Neural progenitor cell (in vitro differentiated cells): ENCODE measurements around the gene RBM25. TPM values are rescaled to one million over a fixed set of nuclear protein-coding genes. Genes with fewer than 3 reads are reported as not detected.
"Not testable (repeated sequence)": the region's sequence is repeated elsewhere in the genome, so short reads cannot be mapped to it uniquely, and the experiment has no call there.

Experiments
- DNase-seq: peaks from one replicate; pipeline ENCODE4 v3.0.0-alpha.2; 2016; ENCODE audit warnings: low spot score
- H2AFZ ChIP-seq: fragments of 200-600 bp; sonication (generic); replicated peaks from 2 replicates; pipeline ENCODE4 v1.6.1; 2016; ENCODE audit warnings: antibody characterized with exemption
- H3F3A ChIP-seq: fragments of 200-600 bp; sonication (generic); 2 replicates; pipeline ENCODE4 v1.6.1; 2016; ENCODE audit warnings: antibody characterized with exemption, low read depth
- H3K27ac ChIP-seq: fragments of 200-600 bp; sonication (generic); 2 replicates; pipeline ENCODE4 v1.5.1; 2016; ENCODE audit warnings: mild to moderate bottlenecking
- H3K27me3 ChIP-seq: fragments of 200-600 bp; sonication (generic); 2 replicates; pipeline ENCODE4 v1.6.1; 2016; ENCODE audit warnings: mild to moderate bottlenecking, moderate library complexity
- H3K36me3 ChIP-seq: fragments of 200-600 bp; sonication (generic); 2 replicates; pipeline ENCODE4 v1.5.1; 2016
- H3K4me1 ChIP-seq: fragments of 200-600 bp; sonication (generic); 2 replicates; pipeline ENCODE4 v1.6.1; 2016; ENCODE audit warnings: mixed run types
- H3K4me2 ChIP-seq: fragments of 200-600 bp; sonication (generic); 2 replicates; pipeline ENCODE4 v1.6.1; 2016
- H3K4me3 ChIP-seq: fragments of 200-600 bp; sonication (generic); 2 replicates; pipeline ENCODE4 v1.5.1; 2016
- H3K79me2 ChIP-seq: fragments of 200-600 bp; sonication (generic); 2 replicates; pipeline ENCODE4 v1.6.1; 2016; ENCODE audit warnings: low read depth
- H3K9ac ChIP-seq: fragments of 200-600 bp; sonication (generic); 2 replicates; pipeline ENCODE4 v1.6.1; 2016
- H3K9me3 ChIP-seq: fragments of 200-600 bp; sonication (generic); 2 replicates; pipeline ENCODE4 v1.5.1; 2016; ENCODE audit warnings: low read depth
- H4K20me1 ChIP-seq: fragments of 200-600 bp; sonication (generic); 2 replicates; pipeline ENCODE4 v1.6.1; 2016; ENCODE audit warnings: low read depth
- H3K27ac Mint-ChIP-seq: 3 replicates; pipeline ENCODE4 v1.8.0; 2021; ENCODE audit warnings: mixed read lengths
- H3K27me3 Mint-ChIP-seq: 2 replicates; pipeline ENCODE4 v1.8.0; 2022; ENCODE audit warnings: low read depth, mild to moderate bottlenecking, inconsistent platforms, moderate library complexity, mixed read lengths; ENCODE audit not compliant: insufficient read depth
- H3K36me3 Mint-ChIP-seq: 3 replicates; pipeline ENCODE4 v1.8.0; 2021; ENCODE audit warnings: mixed read lengths
- H3K4me1 Mint-ChIP-seq: 3 replicates; pipeline ENCODE4 v1.8.0; 2021; ENCODE audit warnings: mixed read lengths
- H3K4me3 Mint-ChIP-seq: 3 replicates; pipeline ENCODE4 v1.8.0; 2021; ENCODE audit warnings: mild to moderate bottlenecking, moderate library complexity, mixed read lengths
- H3K9me3 Mint-ChIP-seq: 3 replicates; pipeline ENCODE4 v1.8.0; 2020; ENCODE audit warnings: mixed read lengths
- CTCF ChIP-seq: fragments of 200-600 bp; sonication (generic); IDR thresholded peaks from 2 replicates; pipeline ENCODE4 v1.5.1; 2017; ENCODE audit warnings: antibody characterized with exemption, mild to moderate bottlenecking
- EZH2 ChIP-seq: fragments of 200-600 bp; sonication (generic); IDR thresholded peaks from 2 replicates; pipeline ENCODE4 v1.6.1; 2017; ENCODE audit warnings: antibody characterized with exemption, mild to moderate bottlenecking, moderate library complexity
- EZH2phosphoT487 ChIP-seq: fragments of 200-600 bp; sonication (generic); IDR thresholded peaks from 2 replicates; pipeline ENCODE4 v1.6.1; 2017; ENCODE audit warnings: antibody characterized with exemption
- total RNA-seq: library from RNA; depleted of rRNA; stranded (reverse); fragments of >200 nt; gene quantifications from 2 replicates; pipeline ENCODE4 v1.2.3, GENCODE V29; 2015; ENCODE audit warnings: low replicate concordance

RBM25 gene
- total RNA-seq, 1 donor from 2014 or later = 162 TPM

GRCh38 chr14:73168274-73168673 is 109.9 kb downstream of the RBM25 start:
- no peaks in the 10 kb centered on the region for H3K27me3 ChIP-seq
- DNase-seq = no peak
- no peaks in the 10 kb centered on the region for H3K4me1 ChIP-seq
- no peak overlapping the region for H2AFZ ChIP-seq
- H3K79me2 ChIP-seq = no peaks in the 10 kb centered on the region
- Mint-ChIP-seq H3K4me3 (no peak overlapping the region), H3K27ac (no peak overlapping the region), H3K9me3 (no peaks in the 10 kb centered on the region), H3K27me3 (no peaks in the 10 kb centered on the region), H3K4me1 (peaks cover 4% of the 10 kb centered on the region), H3K36me3 (peaks cover 37% of the 10 kb centered on the region)
- H4K20me1 ChIP-seq = peaks cover 7% of the 10 kb centered on the region
- H3K4me3 ChIP-seq = no peak overlapping the region
- no peaks in the 10 kb centered on the region for H3K9me3 ChIP-seq
- TF ChIP-seq EZH2 (no peak), EZH2phosphoT487 (no peak), CTCF (no peak)
- H3K4me2 ChIP-seq = no peak overlapping the region
- peaks cover 5% of the 10 kb centered on the region for H3K36me3 ChIP-seq
- peaks cover 7% of the 10 kb centered on the region for H3F3A ChIP-seq
- no peak overlapping the region for H3K27ac ChIP-seq
- H3K9ac ChIP-seq = no peak overlapping the region

GRCh38 chr14:73168691-73169090 is 110.4 kb downstream of the RBM25 start:
- peaks cover 8% of the 10 kb centered on the region for H3K36me3 ChIP-seq
- no peak overlapping the region for H3K4me3 ChIP-seq
- H3K27ac ChIP-seq = no peak overlapping the region
- no peaks in the 10 kb centered on the region for H3K79me2 ChIP-seq
- peaks cover 4% of the 10 kb centered on the region for H3K4me1 Mint-ChIP-seq
- no peak overlapping the region for H3K27ac Mint-ChIP-seq
- no peaks in the 10 kb centered on the region for H3K9me3 Mint-ChIP-seq
- no peaks in the 10 kb centered on the region for H3K27me3 Mint-ChIP-seq
- no peak overlapping the region for H2AFZ ChIP-seq
- no peaks in the 10 kb centered on the region for H3K4me1 ChIP-seq
- H3K9me3 ChIP-seq = no peaks in the 10 kb centered on the region
- TF ChIP-seq EZH2phosphoT487 (no peak), EZH2 (no peak), CTCF (no peak)
- no peak overlapping the region for H3K9ac ChIP-seq
- peaks cover 7% of the 10 kb centered on the region for H4K20me1 ChIP-seq
- H3K4me3 Mint-ChIP-seq = no peak overlapping the region
- no peaks in the 10 kb centered on the region for H3K27me3 ChIP-seq
- H3K4me2 ChIP-seq = no peak overlapping the region
- H3F3A ChIP-seq = peaks cover 7% of the 10 kb centered on the region
- no peak for DNase-seq
- H3K36me3 Mint-ChIP-seq = peaks cover 36% of the 10 kb centered on the region

GRCh38 chr14:73169855-73170254 is 111.5 kb downstream of the RBM25 start:
- not testable (repeated sequence) for H3K4me3 Mint-ChIP-seq, H3K4me3 ChIP-seq, H3K27ac Mint-ChIP-seq, H4K20me1 ChIP-seq, H3K9ac ChIP-seq, H3K27ac ChIP-seq, H3K4me1 Mint-ChIP-seq, H3K27me3 Mint-ChIP-seq, H3K4me1 ChIP-seq, H3K4me2 ChIP-seq, H3K27me3 ChIP-seq, H3K79me2 ChIP-seq, H3F3A ChIP-seq, H3K9me3 Mint-ChIP-seq, DNase-seq, H3K9me3 ChIP-seq, H2AFZ ChIP-seq
- H3K36me3 Mint-ChIP-seq = peaks cover 33% of the 10 kb centered on the region
- H3K36me3 ChIP-seq = peaks cover 15% of the 10 kb centered on the region

GRCh38 chr14:73170686-73171085 is 112.4 kb downstream of the RBM25 start:
- Histone ChIP-seq H3K27me3 (no peaks in the 10 kb centered on the region), H2AFZ (no peak overlapping the region), H3K4me2 (no peak overlapping the region), H3K9me3 (no peaks in the 10 kb centered on the region), H3K4me1 (no peaks in the 10 kb centered on the region), H3K79me2 (no peaks in the 10 kb centered on the region), H3K36me3 (peaks cover 18% of the 10 kb centered on the region), H3F3A (peaks cover 7% of the 10 kb centered on the region), H3K27ac (no peak overlapping the region), H4K20me1 (peaks cover 7% of the 10 kb centered on the region), H3K4me3 (no peak overlapping the region), H3K9ac (no peak overlapping the region)
- DNase-seq = no peak
- Mint-ChIP-seq H3K27me3 (no peaks in the 10 kb centered on the region), H3K36me3 (peaks cover 33% of the 10 kb centered on the region), H3K27ac (no peak overlapping the region), H3K9me3 (no peaks in the 10 kb centered on the region), H3K4me3 (no peak overlapping the region), H3K4me1 (peaks cover 4% of the 10 kb centered on the region)
- TF ChIP-seq CTCF = no peak
- TF ChIP-seq EZH2 = no peak
- no peak for TF ChIP-seq EZH2phosphoT487
